ENCODE results near the gene ELOVL1. TPM values are rescaled to one million over a fixed set of nuclear protein-coding genes. Genes with fewer than 3 reads are reported as not detected.
"Not testable (repeated sequence)": the region's sequence is repeated elsewhere in the genome, so short reads cannot be mapped to it uniquely, and the experiment has no call there.

The ELOVL1 gene
- total RNA-seq, 2 donors from 2014 or later: 17.5 to 21.8 TPM

DNA sequence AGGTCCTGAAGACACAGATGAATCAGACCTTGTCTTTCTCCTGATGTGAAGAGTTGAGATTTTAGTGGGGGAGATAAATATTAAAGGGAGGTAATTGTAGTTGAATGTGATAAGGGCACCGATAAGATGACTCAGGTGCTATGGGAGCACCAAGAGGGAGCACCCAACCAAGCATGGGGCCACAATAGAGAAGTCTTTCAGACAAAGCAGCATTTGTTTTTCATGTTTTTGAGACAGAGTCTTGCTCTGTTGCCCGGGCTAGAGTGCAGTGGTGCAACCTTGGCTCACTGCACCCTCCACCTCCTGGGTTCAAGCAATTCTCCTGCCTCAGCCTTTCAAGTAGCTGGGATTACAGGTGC, 38.0 kb upstream of the ELOVL1 start:
- H3K4me1 ChIP-seq: no peaks in the 10 kb centered on the region
- H3K9me3 ChIP-seq: no peaks in the 10 kb centered on the region
- 86 to 92% methylated on average over 2 of the region's 2 CpGs for WGBS, 2 donors
- no peak overlapping the region for H3K27ac ChIP-seq
- H3K27me3 ChIP-seq: no peaks in the 10 kb centered on the region
- H3K4me3 ChIP-seq: no peak overlapping the region
- peaks cover 5 to 15% of the 10 kb centered on the region in 2 donors for H3K36me3 ChIP-seq (replicated peaks in 1 of 2; ENCODE audit: insufficient read depth in 1 of 2, low read depth in 2 of 2)
- no peak for TF ChIP-seq POLR2A (IDR thresholded peaks at IDR 0.05)
- TF ChIP-seq, protein P1, sequence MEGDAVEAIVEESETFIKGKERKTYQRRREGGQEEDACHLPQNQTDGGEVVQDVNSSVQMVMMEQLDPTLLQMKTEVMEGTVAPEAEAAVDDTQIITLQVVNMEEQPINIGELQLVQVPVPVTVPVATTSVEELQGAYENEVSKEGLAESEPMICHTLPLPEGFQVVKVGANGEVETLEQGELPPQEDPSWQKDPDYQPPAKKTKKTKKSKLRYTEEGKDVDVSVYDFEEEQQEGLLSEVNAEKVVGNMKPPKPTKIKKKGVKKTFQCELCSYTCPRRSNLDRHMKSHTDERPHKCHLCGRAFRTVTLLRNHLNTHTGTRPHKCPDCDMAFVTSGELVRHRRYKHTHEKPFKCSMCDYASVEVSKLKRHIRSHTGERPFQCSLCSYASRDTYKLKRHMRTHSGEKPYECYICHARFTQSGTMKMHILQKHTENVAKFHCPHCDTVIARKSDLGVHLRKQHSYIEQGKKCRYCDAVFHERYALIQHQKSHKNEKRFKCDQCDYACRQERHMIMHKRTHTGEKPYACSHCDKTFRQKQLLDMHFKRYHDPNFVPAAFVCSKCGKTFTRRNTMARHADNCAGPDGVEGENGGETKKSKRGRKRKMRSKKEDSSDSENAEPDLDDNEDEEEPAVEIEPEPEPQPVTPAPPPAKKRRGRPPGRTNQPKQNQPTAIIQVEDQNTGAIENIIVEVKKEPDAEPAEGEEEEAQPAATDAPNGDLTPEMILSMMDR (IDR thresholded peaks at IDR 0.05): no peak
- no peak for ATAC-seq
- intact Hi-C loops (cut with DNase I): no loop called here
- DNase-seq: no peak

DNA sequence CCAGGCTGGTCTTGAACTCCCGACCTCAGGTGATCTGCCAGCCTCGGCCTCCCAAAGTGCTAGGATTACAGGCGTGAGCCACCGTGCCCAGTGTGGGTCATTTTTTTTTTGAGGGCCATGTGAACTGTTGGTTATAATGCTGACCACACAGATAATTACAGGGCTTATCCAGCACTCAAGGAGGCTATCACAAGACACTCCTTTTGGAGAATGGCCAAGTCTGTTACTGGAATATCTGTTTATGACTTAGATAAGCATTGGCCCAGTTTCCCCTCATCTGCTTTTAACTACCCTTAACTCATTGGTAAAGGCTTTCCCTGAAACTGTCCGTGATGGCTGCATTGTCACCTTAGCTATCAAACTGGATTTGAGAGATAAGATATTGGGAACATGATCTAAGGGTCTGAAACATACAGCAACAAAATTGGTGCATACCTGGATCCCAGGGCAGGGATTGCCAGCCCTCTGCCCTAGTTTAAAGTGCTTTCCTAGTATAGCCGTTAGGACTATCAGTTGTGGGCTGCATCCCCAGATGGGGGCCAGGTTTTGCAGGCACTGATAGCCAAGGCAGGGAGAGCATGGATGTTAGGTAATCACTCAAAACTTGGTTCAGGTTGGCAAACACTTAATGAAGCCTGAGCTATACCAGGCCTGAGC, 37.5 kb upstream of the ELOVL1 start:
- H3K27me3 ChIP-seq: no peaks in the 10 kb centered on the region
- DNase-seq (no peak), ATAC-seq (no peak)
- H3K27ac ChIP-seq: no peak overlapping the region
- H3K4me3 ChIP-seq: no peak overlapping the region
- intact Hi-C loops (cut with DNase I): no loop called here
- peaks cover 5 to 15% of the 10 kb centered on the region in 2 donors for H3K36me3 ChIP-seq (replicated peaks in 1 of 2; ENCODE audit: insufficient read depth in 1 of 2, low read depth in 2 of 2)
- whole genome bisulfite sequencing, 2 donors: 85 to 89% methylated on average over 6 of the region's 6 CpGs
- no peaks in the 10 kb centered on the region for H3K9me3 ChIP-seq
- H3K4me1 ChIP-seq: no peaks in the 10 kb centered on the region
- TF ChIP-seq, protein P1 (IDR thresholded peaks at IDR 0.05): no peak
- no peak for TF ChIP-seq POLR2A (IDR thresholded peaks at IDR 0.05)

DNA sequence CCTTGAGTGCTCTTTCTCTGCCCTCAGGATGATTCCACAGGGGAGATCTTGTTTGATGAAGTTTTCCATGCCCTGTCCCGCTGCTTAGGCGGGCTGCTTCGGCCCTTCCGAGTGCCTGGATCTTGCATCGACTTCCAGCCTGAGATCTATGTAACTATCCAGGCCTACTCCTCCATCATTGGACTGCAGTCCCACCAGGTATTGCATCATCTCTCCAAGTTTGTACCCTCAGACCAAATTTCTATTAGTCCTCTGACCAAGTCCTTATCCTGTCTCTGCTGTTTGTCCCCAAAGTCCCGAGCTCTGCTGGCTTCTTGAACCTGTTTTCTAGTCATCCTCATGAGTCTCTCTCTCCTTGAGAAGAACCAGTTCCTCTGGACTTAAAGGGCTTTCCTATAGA, 36.5 kb upstream of the ELOVL1 start:
- no peaks in the 10 kb centered on the region for H3K27me3 ChIP-seq
- 95 to 96% methylated on average over 6 of the region's 6 CpGs for WGBS, 2 donors
- H3K9me3 ChIP-seq: no peaks in the 10 kb centered on the region
- no peak overlapping the region for H3K27ac ChIP-seq
- no peaks in the 10 kb centered on the region for H3K4me1 ChIP-seq
- intact Hi-C loops (cut with DNase I): no loop called here
- ATAC-seq: no peak
- no peak for DNase-seq
- peaks cover 5 to 15% of the 10 kb centered on the region in 2 donors for H3K36me3 ChIP-seq (replicated peaks in 1 of 2; ENCODE audit: insufficient read depth in 1 of 2, low read depth in 2 of 2)
- H3K4me3 ChIP-seq: no peak overlapping the region
- TF ChIP-seq, protein P1 (IDR thresholded peaks at IDR 0.05): no peak

DNA sequence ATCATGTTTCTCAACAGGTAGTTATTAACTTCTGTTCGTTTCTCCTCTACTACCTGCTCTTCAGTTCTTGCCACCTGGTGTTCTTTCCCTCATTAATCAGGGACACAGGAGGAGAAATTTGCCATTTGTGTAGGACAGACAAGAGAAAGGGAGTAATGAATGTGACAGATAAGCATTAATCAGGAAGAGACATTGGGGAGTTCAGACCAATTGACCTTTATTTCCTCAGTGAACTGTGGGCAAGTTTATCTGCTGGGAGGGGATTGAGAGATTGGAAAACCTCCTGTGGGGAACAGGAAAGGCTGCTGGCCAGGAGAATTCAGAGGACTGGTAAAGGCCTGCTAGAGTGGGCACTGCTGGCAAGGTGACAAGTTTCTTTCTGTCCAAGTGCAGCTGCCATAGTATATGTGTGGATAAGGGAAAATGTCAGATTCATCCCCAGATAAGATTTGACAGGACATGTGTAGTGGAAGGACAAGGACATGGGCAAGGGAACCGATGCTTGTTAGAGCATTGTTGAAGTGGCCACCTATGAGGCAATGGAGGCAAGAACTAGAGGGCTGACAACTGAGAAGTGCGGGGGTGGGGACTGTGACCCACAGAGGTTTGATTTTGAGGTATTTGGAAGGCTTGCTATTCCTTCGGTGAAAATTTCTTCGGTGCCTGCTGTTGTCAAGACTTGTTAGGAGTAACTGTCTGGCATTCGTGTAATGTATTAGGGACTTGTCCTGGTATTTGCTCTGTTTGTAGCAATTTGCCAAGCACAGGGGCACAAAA, 34.5 kb upstream of the ELOVL1 start:
- Histone ChIP-seq H3K4me1 (no peaks in the 10 kb centered on the region), H3K27ac (no peak overlapping the region), H3K36me3 (replicated peaks in 1 of 2; ENCODE audit: insufficient read depth in 1 of 2, low read depth in 2 of 2) (peaks cover 5 to 12% of the 10 kb centered on the region in 2 donors), H3K4me3 (no peak overlapping the region), H3K27me3 (no peaks in the 10 kb centered on the region), H3K9me3 (no peaks in the 10 kb centered on the region)
- intact Hi-C loops (cut with DNase I): no loop called here
- TF ChIP-seq, protein P1 (IDR thresholded peaks at IDR 0.05): no peak
- TF ChIP-seq POLR2A (IDR thresholded peaks at IDR 0.05): no peak
- ATAC-seq: no peak
- WGBS, 2 donors: 74 to 75% methylated on average over 6 of the region's 6 CpGs
- DNase-seq: no peak

DNA sequence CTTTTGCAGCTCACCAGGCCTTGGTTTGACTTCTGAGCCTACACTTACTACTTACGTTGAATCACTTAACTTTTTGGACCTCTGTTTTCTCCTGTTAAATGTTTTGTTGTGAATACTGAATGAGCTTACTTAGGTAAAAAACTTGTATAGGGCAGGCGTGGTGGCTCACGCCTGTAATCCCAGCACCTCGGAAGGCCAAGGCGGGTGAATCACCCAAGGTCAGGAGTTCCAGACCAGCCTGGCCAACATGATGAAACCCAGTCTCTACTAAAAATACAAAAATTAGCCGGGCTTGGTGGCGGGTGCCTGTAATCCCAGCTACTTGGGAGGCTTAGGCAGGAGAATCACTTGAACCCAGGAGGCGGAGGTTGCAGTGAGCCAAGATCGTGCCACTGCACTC, 32.6 kb upstream of the ELOVL1 start:
- H3K36me3 ChIP-seq (replicated peaks in 1 of 2; ENCODE audit: insufficient read depth in 1 of 2, low read depth in 2 of 2): not testable (repeated sequence)

More for the DNA sequence above, 32.6 kb upstream of the ELOVL1 start:
- intact Hi-C loops (cut with DNase I); H3K9me3 ChIP-seq; H3K27ac ChIP-seq; DNase-seq; H3K4me1 ChIP-seq; ATAC-seq; H3K4me3 ChIP-seq; H3K27me3 ChIP-seq: not testable (repeated sequence)
- 94% methylated on average over 9 of the region's 9 CpGs for WGBS, 2 donors
